Measurements from ENCODE around the gene STARD3.

- TF ChIP-seq CTCF (IDR thresholded peaks at IDR 0.05), result no peak
- TF ChIP-seq POLR2A (IDR thresholded peaks at IDR 0.05), result no peak
Measured at GRCh38 chr17:39672522-39673334, 35.8 kb downstream of the STARD3 start.
